HG02970 (cell line): ENCODE measurements around the gene OPRL1.

Source experiments
- ATAC-seq: cut with Tn5 transposase; IDR thresholded peaks from one replicate; pipeline ENCODE4 v1.9.1; 2021; ENCODE audit warnings: mild to moderate bottlenecking, moderate library complexity, moderate number of reproducible peaks; ENCODE audit not compliant: unreplicated experiment, low FRiP score

OPRL1 gene

GRCh38 chr20:64138276-64138815, 58.5 kb downstream of the OPRL1 start:
- no peak for ATAC-seq

- ATAC-seq: no peak
These were observed 59.5 kb downstream of the OPRL1 start for GRCh38 chr20:64139199-64140060.

GRCh38 chr20:64140061-64140931, 60.4 kb downstream of the OPRL1 start:
- no peak for ATAC-seq

- ATAC-seq: no peak
These were observed 61.1 kb downstream of the OPRL1 start for GRCh38 chr20:64140956-64141355.

- no peak for ATAC-seq
These were observed 62.7 kb downstream of the OPRL1 start for GRCh38 chr20:64142590-64142989.

- no peak for ATAC-seq
These were observed 63.3 kb downstream of the OPRL1 start for GRCh38 chr20:64143018-64143801.

GRCh38 chr20:64144144-64144912, 64.4 kb downstream of the OPRL1 start:
- no peak for ATAC-seq

- no peak for ATAC-seq
These were observed 65.8 kb downstream of the OPRL1 start for GRCh38 chr20:64145458-64146300.

GRCh38 chr20:64146301-64146935, 66.5 kb downstream of the OPRL1 start:
- ATAC-seq: no peak

- ATAC-seq: no peak
These were observed 67.1 kb downstream of the OPRL1 start for GRCh38 chr20:64146936-64147477.

- ATAC-seq: no peak
These were observed 68.7 kb downstream of the OPRL1 start for GRCh38 chr20:64148581-64148980.

GRCh38 chr20:64149141-64149540, 69.3 kb downstream of the OPRL1 start:
- no peak for ATAC-seq

GRCh38 chr20:64149809-64150560, 70.1 kb downstream of the OPRL1 start:
- ATAC-seq: no peak
